PC-3 (cell line): ENCODE data around the gene UBE2L6. TPM values are rescaled to one million over a fixed set of nuclear protein-coding genes. Genes with fewer than 3 reads are reported as not detected.

Experiments used
- ATAC-seq: fragments of 200-7000 bp; cut with Tn5 transposase; 2 replicates; pipeline ENCODE4 v1.9.1; 2020; ENCODE audit warnings: mild to moderate bottlenecking, moderate library complexity
- BruUV-seq: library from RNA; stranded (reverse); fragments of 400-500 nt; replicated peaks from 2 replicates; lab custom pipeline; 2021; lab: Mats Ljungman, UMichigan
- CTCF ChIA-PET: fragments of 300-600 bp; sonication (Branson Sonifier 250); formaldehyde crosslinking; loops from one replicate; lab custom pipeline; 2022; ENCODE audit warnings: antibody characterized with exemption; lab: Charles Lee
- POLR2A ChIA-PET: fragments of 300-600 bp; sonication (Branson Sonifier 250); formaldehyde crosslinking; loops from one replicate; lab custom pipeline; 2022; ENCODE audit warnings: antibody characterized with exemption; ENCODE audit not compliant: unreplicated experiment; lab: Charles Lee
- DNase-seq: peaks from one replicate; pipeline ENCODE4 v3.0.0-alpha.2; 2015
- H2AFZ ChIP-seq: fragments of 300-600 bp; sonication (generic); 2 replicates; pipeline ENCODE4 v1.6.0; 2016; ENCODE audit warnings: antibody characterized with exemption, low read length
- H3F3A ChIP-seq: fragments of 300-600 bp; sonication (generic); one replicate; pipeline ENCODE4 v1.6.0; 2017; ENCODE audit warnings: antibody characterized with exemption, low read length, control low read depth, mild to moderate bottlenecking; ENCODE audit not compliant: unreplicated experiment
- H3K27ac ChIP-seq: fragments of 300-600 bp; sonication (generic); 2 replicates; pipeline ENCODE4 v1.5.1; 2016; ENCODE audit warnings: mild to moderate bottlenecking, low read length
- H3K27me3 ChIP-seq: fragments of 300-600 bp; sonication (generic); 2 replicates; pipeline ENCODE4 v1.6.1; 2016; ENCODE audit warnings: low read length, mixed read lengths
- H3K36me3 ChIP-seq: fragments of 300-600 bp; sonication (generic); 2 replicates; pipeline ENCODE4 v1.6.1; 2016; ENCODE audit warnings: low read depth, mixed run types, low read length, mixed read lengths
- H3K4me1 ChIP-seq: fragments of 300-600 bp; sonication (generic); 2 replicates; pipeline ENCODE4 v1.5.1; 2016; ENCODE audit warnings: low read length; ENCODE audit not compliant: insufficient read depth
- H3K4me2 ChIP-seq: fragments of 300-600 bp; sonication (generic); 2 replicates; pipeline ENCODE4 v1.6.0; 2016; ENCODE audit warnings: low read length
- H3K4me3 ChIP-seq: fragments of 300-600 bp; sonication (generic); 2 replicates; pipeline ENCODE4 v1.5.1; 2016; ENCODE audit warnings: mild to moderate bottlenecking, low read length, mixed read lengths
- H3K79me2 ChIP-seq: fragments of 300-600 bp; sonication (generic); 2 replicates; pipeline ENCODE4 v1.6.1; 2017; ENCODE audit warnings: low read length, mixed read lengths
- H3K9ac ChIP-seq: fragments of 300-600 bp; sonication (generic); 2 replicates; pipeline ENCODE4 v1.6.0; 2016; ENCODE audit warnings: mild to moderate bottlenecking, low read length
- H3K9me2 ChIP-seq: fragments of 300-600 bp; sonication (generic); replicated peaks from 2 replicates; pipeline ENCODE4 v1.6.1; 2016; ENCODE audit warnings: mixed run types, low read length, mixed read lengths
- H3K9me3 ChIP-seq: fragments of 300-600 bp; sonication (generic); 2 replicates; pipeline ENCODE4 v1.6.1; 2016; ENCODE audit warnings: low read length, mixed read lengths
- H4K20me1 ChIP-seq: fragments of 300-600 bp; sonication (generic); 2 replicates; pipeline ENCODE4 v1.6.1; 2016; ENCODE audit warnings: low read length, mixed read lengths
- EZH2 ChIP-seq: fragments of 300-600 bp; sonication (generic); IDR thresholded peaks from one replicate; pipeline ENCODE4 v1.6.1; 2017; ENCODE audit warnings: antibody characterized with exemption, mild to moderate bottlenecking, low read length; ENCODE audit not compliant: unreplicated experiment
- EZH2phosphoT487 ChIP-seq: fragments of 300-600 bp; sonication (generic); IDR thresholded peaks from 2 replicates; pipeline ENCODE4 v1.6.1; 2018; ENCODE audit warnings: mild to moderate bottlenecking, antibody characterized with exemption, low read length, borderline replicate concordance
- intact Hi-C: fragments of 100-400 bp; cut with micrococcal nuclease; formaldehyde crosslinking; loops from 2 replicates; pipeline ENCODE4 v1.9.0; 2023
- total RNA-seq: library from RNA; depleted of rRNA; stranded (reverse); fragments of >200 nt; gene quantifications from 2 replicates; pipeline ENCODE4 v1.2.3, GENCODE V29; 2014
- TF ChIP-seq, protein P1 (sequence below): fragments of 300-600 bp; sonication (generic); conservative IDR thresholded peaks from 2 replicates; pipeline ENCODE4 v1.5.1; 2017; ENCODE audit warnings: antibody characterized with exemption, low read depth, mild to moderate bottlenecking, low read length

Gene UBE2L6
- total RNA-seq, 1 experiment from 2014 or later: 16.5 TPM

- Histone ChIP-seq H3K9me3 (no peaks in the 10 kb centered on the region), H3K27ac (no peak overlapping the region), H3K4me1 (no peaks in the 10 kb centered on the region), H3K4me2 (no peak overlapping the region), H3K79me2 (no peaks in the 10 kb centered on the region), H3K9me2 (no peaks in the 10 kb centered on the region), H3K36me3 (0 out of 2 replicates have a peak, but pooled peaks cover 8% of the 10 kb centered on the region), H3K4me3 (no peak overlapping the region), H2AFZ (no peak overlapping the region), H4K20me1 (no peaks in the 10 kb centered on the region), H3K27me3 (no peaks in the 10 kb centered on the region), H3F3A (no peaks in the 10 kb centered on the region), H3K9ac (no peak overlapping the region)
- ChIA-PET CTCF (no interaction called here), POLR2A (no interaction called here)
- TF ChIP-seq, protein P1, sequence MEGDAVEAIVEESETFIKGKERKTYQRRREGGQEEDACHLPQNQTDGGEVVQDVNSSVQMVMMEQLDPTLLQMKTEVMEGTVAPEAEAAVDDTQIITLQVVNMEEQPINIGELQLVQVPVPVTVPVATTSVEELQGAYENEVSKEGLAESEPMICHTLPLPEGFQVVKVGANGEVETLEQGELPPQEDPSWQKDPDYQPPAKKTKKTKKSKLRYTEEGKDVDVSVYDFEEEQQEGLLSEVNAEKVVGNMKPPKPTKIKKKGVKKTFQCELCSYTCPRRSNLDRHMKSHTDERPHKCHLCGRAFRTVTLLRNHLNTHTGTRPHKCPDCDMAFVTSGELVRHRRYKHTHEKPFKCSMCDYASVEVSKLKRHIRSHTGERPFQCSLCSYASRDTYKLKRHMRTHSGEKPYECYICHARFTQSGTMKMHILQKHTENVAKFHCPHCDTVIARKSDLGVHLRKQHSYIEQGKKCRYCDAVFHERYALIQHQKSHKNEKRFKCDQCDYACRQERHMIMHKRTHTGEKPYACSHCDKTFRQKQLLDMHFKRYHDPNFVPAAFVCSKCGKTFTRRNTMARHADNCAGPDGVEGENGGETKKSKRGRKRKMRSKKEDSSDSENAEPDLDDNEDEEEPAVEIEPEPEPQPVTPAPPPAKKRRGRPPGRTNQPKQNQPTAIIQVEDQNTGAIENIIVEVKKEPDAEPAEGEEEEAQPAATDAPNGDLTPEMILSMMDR: no peak
- TF ChIP-seq EZH2phosphoT487 (no peak), EZH2 (no peak)
- ATAC-seq (no peak), DNase-seq (no peak)
- intact Hi-C loops: no loop called here
- BruUV-seq: no TSS peak
Measured at GRCh38 chr11:57521116-57521515, 46.4 kb downstream of the UBE2L6 start.

GRCh38 chr11:57516061-57516443 is 51.4 kb downstream of the UBE2L6 start:
- no peaks in the 10 kb centered on the region for H3K79me2 ChIP-seq
- CTCF ChIA-PET: no interaction called here
- no peaks in the 10 kb centered on the region for H3K9me3 ChIP-seq
- no peaks in the 10 kb centered on the region for H4K20me1 ChIP-seq
- H3K27ac ChIP-seq: no peak overlapping the region
- no TSS peak for BruUV-seq
- POLR2A ChIA-PET: interaction anchor here (0.6 kb wide), 1 partner anchor 47 kb away, joined by 3 read pairs; no protein-coding TSS in a partner anchor
- H3K9ac ChIP-seq: peak overlapping the region; percentile 62
- H3K36me3 ChIP-seq: no peaks in the 10 kb centered on the region
- no peaks in the 10 kb centered on the region for H3K27me3 ChIP-seq
- TF ChIP-seq, protein P1: no peak
- TF ChIP-seq EZH2phosphoT487: no peak
- no peak for TF ChIP-seq EZH2
- intact Hi-C loops: loop anchor here (1.0 kb wide), 1 partner anchor 171 kb away; no protein-coding TSS in a partner anchor
- DNase-seq: no peak
- peak overlapping the region; percentile 94 for H3K4me3 ChIP-seq
- peak overlapping the region; percentile 83 for H2AFZ ChIP-seq
- H3K4me1 ChIP-seq: peaks cover 9% of the 10 kb centered on the region
- H3F3A ChIP-seq: no peaks in the 10 kb centered on the region
- ATAC-seq: no peak
- H3K4me2 ChIP-seq: peak overlapping the region; percentile 100
- no peaks in the 10 kb centered on the region for H3K9me2 ChIP-seq

DNA sequence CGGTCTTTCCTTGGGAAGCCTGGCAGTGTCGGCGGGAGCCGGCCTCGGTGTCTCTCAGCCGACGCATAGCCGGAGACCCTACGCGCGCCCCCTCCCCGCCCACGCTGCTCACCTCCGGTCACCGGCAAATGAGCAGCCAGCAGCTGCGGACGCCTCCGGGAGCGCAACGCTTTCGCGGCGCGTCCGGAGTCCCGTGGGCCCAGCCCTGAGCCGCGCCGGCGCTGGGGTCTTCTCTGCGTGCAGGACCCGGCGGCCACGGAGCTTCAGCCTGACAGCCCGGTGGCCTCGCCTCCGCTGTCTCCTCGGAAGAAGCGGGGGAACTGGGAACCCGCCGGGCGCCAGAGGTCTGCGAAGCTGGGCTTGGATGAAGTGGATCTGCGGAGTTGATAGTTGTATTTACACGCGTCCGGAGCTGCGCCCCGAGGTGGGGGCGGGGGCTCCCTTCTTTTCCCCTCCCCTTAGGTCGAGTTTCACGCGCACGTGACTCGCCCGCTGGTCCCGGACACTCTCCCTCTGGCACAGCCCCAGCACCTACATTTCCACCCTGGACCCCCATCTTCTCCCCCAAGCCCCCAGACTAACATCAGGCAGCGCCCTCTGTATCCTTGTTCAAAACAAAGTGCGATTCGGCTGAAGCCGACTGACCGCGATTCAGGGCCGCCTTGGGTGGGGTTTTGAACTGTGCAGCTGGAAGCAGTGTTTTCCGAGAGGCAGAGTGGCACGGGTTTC is 52.0 kb downstream of the UBE2L6 start, which contains the start of gene SLC43A1:
Gene SLC43A1 (minus strand): TSS at position 371 of the 729 bp plus-strand sequence. CDS start 1,591 bp downstream, outside the sequence.
- peak within 1 kb of the TSS; percentile 83 for H2AFZ ChIP-seq
- DNase-seq (peak; percentile 46), ATAC-seq (peak; percentile 57)
- H3K9me2 ChIP-seq: no peaks in the 10 kb centered on the region
- peaks cover 9% of the 10 kb centered on the region for H3K4me1 ChIP-seq
- H3K27ac ChIP-seq: no peak within 1 kb of the TSS
- H3K36me3 ChIP-seq: no peaks in the 10 kb centered on the region
- BruUV-seq: no TSS peak
- peak within 1 kb of the TSS; percentile 94 for H3K4me3 ChIP-seq
- H3K27me3 ChIP-seq: no peaks in the 10 kb centered on the region
- H3K9me3 ChIP-seq: no peaks in the 10 kb centered on the region
- ChIA-PET CTCF (interaction anchor here (0.6 kb wide), 1 partner anchor 129 kb away, joined by 4 read pairs; no protein-coding TSS in a partner anchor), POLR2A (interaction anchor here (0.5 to 0.6 kb wide), 2 partner anchors 47 to 275 kb away, joined by 3 read pairs; no protein-coding TSS in a partner anchor)
- no peaks in the 10 kb centered on the region for H3F3A ChIP-seq
- H3K9ac ChIP-seq: peak within 1 kb of the TSS; percentile 62
- intact Hi-C loops: loop anchor here (1.0 kb wide), 1 partner anchor 170 kb away; no protein-coding TSS in a partner anchor
- no peak for TF ChIP-seq EZH2phosphoT487
- TF ChIP-seq, protein P1: peak; percentile 25; the same call in 1 of the 2 replicates
- H3K4me2 ChIP-seq: peak within 1 kb of the TSS; percentile 100
- no peaks in the 10 kb centered on the region for H4K20me1 ChIP-seq
- no peaks in the 10 kb centered on the region for H3K79me2 ChIP-seq
